ENCODE results near the gene RIIAD1.
"Not testable (repeated sequence)": the region's sequence is repeated elsewhere in the genome, so short reads cannot be mapped to it uniquely, and the experiment has no call there.

RIIAD1 gene

GRCh38 chr1:151733995-151734394, 12.7 kb downstream of the RIIAD1 start:
- DNase-seq (ENCODE audit: low read depth in 2 of 2), result not testable (repeated sequence)

DNA sequence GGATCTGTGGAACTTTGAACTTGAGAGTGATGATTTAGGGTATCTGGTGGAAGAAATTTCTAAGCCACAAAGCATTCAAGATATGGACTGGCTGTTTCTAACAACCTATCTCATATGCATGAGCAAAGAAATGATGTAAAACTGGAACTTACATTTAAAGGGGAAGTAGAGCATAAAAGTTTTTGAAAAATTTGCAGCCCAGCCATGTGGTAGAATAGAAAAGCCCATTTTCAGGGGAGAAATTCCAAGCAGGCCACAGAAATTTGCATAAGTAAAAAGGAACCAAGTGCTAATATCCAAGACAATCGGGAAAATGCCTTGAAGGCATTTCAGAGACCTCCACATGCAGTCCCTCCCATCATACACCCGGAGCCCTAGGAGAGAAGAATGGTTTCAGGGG, 15.7 kb downstream of the RIIAD1 start:
- DNase-seq (ENCODE audit: low read depth in 2 of 2), result no peak

GRCh38 chr1:151737479-151737878, 16.2 kb downstream of the RIIAD1 start:
- no peak for DNase-seq (ENCODE audit: low read depth in 2 of 2)

DNA sequence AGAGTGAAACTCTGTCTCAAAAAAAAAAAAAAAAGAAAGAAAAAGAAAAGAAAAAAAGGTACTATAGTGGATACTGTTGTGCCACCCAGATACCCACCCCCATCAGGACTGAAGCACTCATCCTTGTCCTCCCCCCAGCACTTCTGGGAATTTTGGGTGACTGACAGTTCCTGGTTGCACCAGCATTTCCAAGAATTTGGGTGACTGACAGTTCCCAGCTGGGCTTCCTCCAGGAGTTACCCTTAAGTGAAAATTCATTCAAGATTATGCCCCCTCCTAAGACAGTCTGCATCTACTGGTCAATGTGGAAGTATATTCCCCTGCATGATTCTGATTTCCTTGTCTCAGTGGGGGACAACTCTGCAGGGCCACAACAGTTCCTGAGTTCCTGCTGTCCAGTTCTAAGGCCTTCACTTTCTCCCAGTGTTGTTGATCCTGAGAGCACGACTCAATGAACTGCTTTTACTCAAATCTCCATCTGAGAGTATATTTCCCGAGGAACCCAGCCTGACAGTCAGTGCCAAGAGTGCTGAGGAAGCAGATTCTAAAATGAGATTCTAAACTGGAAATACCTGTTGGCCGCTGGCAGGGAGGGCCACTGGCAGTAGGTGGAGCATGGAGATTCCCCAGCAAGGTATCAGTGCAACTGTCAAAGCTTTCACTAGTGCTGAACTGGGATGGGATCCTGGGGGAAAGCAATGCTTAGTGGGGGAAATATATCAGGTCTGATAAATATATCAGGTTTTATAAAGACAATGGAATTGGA, 18.5 kb downstream of the RIIAD1 start:
- no peak for DNase-seq (ENCODE audit: low read depth in 2 of 2)

DNA sequence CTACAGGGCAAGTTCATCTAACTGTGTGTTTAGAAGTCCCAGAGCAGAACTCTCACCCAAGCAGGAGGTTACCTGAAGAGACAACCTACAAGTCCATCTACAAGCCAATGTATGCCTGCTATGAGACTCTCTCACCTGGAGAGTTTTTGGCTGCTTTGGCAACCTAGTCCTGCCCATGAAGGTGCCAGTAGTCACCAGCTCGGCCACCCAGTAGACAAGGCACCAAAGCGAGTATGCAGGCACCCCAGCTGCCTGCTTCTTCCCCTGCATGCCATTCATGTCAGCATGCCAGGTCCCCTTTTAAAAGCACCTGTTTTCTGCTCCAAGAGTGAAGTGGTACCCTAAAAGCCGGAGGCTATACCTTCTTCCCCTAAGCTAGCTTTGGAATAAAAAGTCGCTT, 20.2 kb downstream of the RIIAD1 start:
- no peak for DNase-seq (ENCODE audit: low read depth in 2 of 2)

GRCh38 chr1:151756291-151756690, 35.0 kb downstream of the RIIAD1 start:
- no peak for DNase-seq (ENCODE audit: low read depth in 2 of 2)

DNA sequence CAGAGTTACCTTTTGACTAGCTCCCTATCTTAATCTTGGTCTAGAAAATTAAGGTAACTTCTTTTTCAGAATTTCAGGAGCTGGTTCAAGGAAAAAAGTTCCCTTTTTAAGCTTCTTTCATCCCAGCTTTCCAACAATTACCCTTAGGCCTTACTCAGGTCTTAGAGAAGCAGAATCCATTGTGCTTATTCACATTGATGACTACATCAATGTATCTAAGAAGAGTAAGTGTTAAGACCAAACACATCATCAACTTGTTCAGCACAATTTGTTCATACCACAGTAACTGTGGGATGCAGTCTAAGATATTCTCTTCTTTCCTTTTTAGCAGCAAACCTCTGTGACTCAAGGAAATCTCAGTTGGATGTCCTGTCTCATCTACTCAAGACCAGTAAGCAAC, 37.9 kb downstream of the RIIAD1 start:
- no peak for DNase-seq (ENCODE audit: low read depth in 2 of 2)

GRCh38 chr1:151760597-151761385, 39.5 kb downstream of the RIIAD1 start:
- DNase-seq (ENCODE audit: low read depth in 2 of 2), result no peak

GRCh38 chr1:151762941-151763921, 41.9 kb downstream of the RIIAD1 start, which contains the start of gene MRPL9:
MRPL9 (minus strand) TSS chr1:151763496; CDS start chr1:151763479, 17 bp downstream.
- DNase-seq (ENCODE audit: low read depth in 2 of 2), result peak; percentile 64 to 68

GRCh38 chr1:151763990-151764389, 42.7 kb downstream of the RIIAD1 start:
- DNase-seq (ENCODE audit: low read depth in 2 of 2), result no peak

DNA sequence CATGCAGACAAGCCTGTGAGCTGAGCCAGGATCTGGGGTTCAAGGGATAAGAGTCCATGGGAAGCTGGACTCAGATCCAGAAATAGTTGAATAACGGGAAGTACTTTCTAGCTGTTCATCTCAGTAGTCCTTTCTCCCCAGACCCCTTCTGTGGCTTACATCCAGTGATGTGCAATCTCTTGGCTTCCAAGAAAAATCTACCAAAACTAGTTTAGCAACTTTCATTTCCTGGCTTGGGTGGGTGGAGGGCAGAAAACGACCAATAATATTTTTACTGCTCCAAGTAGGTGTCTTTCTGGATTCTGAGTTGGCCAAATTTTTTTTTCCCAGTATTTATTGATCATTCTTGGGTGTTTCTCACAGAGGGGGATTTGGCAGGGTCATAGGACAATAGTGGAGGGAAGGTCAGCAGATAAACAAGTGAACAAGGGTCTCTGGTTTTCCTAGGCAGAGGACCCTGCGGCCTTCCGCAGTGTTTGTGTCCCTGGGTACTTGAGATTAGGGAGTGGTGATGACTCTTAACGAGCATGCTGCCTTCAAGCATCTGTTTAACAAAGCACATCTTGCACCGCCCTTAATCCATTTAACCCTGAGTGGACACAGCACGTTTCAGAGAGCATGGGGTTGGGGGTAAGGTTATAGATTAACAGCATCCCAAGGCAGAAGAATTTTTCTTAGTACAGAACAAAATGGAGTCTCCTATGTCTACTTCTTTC, 47.2 kb downstream of the RIIAD1 start:
- not testable (repeated sequence) for DNase-seq (ENCODE audit: low read depth in 2 of 2)

GRCh38 chr1:151769270-151769669, 47.9 kb downstream of the RIIAD1 start:
- not testable (repeated sequence) for DNase-seq (ENCODE audit: low read depth in 2 of 2)

DNA sequence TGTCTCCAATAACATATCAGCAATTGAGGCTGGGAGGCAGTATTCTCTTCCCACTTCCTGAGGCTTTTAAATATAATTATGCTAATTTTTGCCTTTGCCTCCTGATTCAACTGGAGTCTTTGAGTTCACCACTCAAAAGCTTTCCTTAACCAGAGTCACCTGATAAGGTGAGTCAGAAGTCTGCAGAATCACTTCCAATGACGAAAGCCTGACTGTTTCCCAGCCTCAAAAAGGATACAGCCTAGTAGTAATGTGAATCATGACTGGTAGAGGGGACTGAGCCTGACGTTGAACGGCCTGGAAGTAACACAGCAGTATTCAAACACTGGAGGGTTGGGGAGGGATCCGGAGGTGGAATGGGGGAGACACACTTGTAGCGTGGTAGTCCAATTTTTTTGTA, 52.4 kb downstream of the RIIAD1 start:
- DNase-seq (ENCODE audit: low read depth in 2 of 2), result no peak

DNA sequence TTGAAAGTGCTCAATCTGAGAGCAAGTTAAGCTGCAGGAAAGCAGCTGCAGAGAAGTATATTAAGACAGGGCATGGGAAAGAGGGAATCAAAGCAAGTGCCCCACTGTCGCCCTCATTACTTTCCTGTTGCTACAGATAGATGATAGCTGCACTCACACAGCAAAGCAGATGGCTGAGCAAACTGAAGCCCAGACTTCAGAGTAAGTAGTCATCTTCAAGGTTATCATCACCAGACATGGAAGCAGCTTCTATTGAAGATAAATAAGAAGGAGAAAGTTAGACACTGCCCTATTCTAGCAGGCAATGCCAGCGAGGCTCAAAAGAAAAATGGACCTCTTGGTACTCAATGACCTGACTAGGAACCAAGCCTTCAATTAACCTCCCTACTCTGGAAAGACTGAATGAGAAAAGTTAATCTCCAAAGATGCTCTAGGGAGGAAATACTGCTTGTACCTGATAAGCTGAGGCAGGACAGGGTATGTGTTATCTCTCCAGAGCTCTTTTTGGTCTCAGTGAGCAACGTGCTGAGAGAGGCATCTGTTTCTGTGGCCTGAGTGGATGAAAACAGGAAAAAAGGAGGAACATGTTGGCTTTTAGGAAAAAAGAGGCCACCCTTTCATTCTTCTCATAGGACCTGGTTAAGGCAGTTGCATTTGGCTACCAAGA, 53.1 kb downstream of the RIIAD1 start:
- DNase-seq (ENCODE audit: low read depth in 2 of 2), result no peak

DNA sequence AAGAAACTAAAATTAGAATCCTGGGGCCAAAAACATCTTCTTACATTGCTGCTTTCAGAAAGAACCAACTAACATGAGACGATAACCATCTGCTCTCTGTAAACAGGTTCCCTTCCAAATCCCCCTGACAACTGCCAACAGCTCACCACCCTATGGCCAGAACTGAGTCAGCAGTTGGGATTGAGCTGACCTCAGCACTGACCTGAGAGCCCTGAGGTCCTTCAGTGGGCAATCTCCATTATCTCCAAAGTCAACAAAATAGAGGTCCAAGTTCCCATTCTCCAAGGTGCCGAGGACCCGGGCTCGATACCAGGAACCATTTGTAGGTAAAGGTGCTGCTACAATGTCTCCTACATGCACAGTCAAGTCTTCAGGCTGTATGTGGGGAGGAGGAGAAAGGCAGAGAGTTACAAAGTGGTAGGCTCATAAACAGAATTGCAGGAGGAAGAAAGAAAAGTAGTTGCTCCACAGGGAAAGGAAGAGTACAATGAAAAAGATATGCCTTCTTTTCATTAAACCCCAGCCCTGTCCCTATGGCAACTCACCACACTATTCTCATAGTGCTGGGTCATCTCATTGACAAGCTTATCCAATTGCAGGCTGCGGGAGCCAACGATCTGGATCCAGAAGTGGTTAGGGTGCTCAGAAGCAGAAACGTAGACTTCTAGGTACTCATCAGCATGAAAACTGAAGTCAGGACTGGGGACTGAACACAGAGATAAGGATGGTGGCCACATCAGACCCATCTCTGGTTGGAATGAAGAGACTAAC, 54.8 kb downstream of the RIIAD1 start:
- DNase-seq (ENCODE audit: low read depth in 2 of 2), result no peak

DNA sequence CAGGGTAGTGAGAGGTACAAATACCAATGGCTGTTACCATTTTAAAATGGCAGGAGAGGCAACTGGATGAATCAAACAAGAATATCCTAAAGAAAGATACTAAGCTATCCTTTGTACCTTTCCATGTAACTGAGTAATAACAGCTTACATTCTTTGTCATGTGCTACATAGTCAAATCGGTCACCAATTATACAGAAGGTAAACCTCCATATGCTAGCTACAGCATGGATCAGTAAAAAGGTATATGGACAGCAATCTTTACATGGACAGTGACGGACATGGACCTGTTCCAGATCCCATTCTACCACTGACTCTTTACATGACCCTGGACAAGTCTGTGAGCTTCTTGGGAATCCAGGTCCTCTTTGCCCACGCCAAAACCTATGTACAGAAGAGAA, 55.3 kb downstream of the RIIAD1 start:
- DNase-seq (ENCODE audit: low read depth in 2 of 2), result no peak

GRCh38 chr1:151777317-151777716, 56.0 kb downstream of the RIIAD1 start:
- DNase-seq (ENCODE audit: low read depth in 2 of 2), result no peak

Data from stimulated activated CD8-positive, alpha-beta memory T cell treated with anti-CD3 and anti-CD28 coated beads, Interleukin-2, amount 100 ng/mL, for 1 hour (primary cell).